ENCODE results near the gene ZMIZ1. TPM values are rescaled to one million over a fixed set of nuclear protein-coding genes. Genes with fewer than 3 reads are reported as not detected.

Gene ZMIZ1
- total RNA-seq, 4 donors from 2014 or later, result 65.5 to 88.2 (median 69.3) TPM

DNA sequence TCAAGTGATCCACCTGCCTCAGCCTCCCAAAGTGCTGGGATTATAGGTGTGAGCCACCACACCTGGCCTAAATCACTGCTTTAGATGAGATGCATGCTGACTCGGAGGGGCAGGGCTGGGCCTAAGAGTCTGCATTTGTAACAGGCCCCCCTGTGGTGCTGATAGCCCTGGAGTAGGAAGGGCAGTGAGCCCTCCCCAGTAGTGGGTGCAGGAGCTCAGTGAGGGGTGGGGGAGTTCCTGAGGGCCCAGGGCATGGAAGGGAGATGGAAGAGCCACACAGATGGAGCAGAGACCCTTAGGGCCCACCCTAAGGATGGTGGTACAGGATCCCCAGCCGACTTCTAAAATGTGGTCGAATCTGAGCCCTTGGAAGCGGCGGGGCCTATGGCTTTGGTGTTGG, 146.8 kb downstream of the ZMIZ1 start:
- Histone ChIP-seq H3K4me3 (no peak overlapping the region), H3K4me1 (peaks cover 0 to 22% (median 7%) of the 10 kb centered on the region in 4 donors), H3K36me3 (peaks cover 5 to 81% (median 11%) of the 10 kb centered on the region in 3 donors), H3K27me3 (no peaks in the 10 kb centered on the region), H3K27ac (no peak overlapping the region), H3K9me3 (no peaks in the 10 kb centered on the region)
- no peak for TF ChIP-seq EP300 (IDR thresholded peaks at IDR 0.05)
- TF ChIP-seq, protein P1, sequence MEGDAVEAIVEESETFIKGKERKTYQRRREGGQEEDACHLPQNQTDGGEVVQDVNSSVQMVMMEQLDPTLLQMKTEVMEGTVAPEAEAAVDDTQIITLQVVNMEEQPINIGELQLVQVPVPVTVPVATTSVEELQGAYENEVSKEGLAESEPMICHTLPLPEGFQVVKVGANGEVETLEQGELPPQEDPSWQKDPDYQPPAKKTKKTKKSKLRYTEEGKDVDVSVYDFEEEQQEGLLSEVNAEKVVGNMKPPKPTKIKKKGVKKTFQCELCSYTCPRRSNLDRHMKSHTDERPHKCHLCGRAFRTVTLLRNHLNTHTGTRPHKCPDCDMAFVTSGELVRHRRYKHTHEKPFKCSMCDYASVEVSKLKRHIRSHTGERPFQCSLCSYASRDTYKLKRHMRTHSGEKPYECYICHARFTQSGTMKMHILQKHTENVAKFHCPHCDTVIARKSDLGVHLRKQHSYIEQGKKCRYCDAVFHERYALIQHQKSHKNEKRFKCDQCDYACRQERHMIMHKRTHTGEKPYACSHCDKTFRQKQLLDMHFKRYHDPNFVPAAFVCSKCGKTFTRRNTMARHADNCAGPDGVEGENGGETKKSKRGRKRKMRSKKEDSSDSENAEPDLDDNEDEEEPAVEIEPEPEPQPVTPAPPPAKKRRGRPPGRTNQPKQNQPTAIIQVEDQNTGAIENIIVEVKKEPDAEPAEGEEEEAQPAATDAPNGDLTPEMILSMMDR (IDR thresholded peaks at IDR 0.05), result no peak
- TF ChIP-seq POLR2A (IDR thresholded peaks at IDR 0.05), result no peak
- 93 to 100% methylated on average over 5 of the region's 5 CpGs for WGBS, 2 donors
- DNase-seq (ENCODE audit: low spot score in 2 of 2), result no peak

DNA sequence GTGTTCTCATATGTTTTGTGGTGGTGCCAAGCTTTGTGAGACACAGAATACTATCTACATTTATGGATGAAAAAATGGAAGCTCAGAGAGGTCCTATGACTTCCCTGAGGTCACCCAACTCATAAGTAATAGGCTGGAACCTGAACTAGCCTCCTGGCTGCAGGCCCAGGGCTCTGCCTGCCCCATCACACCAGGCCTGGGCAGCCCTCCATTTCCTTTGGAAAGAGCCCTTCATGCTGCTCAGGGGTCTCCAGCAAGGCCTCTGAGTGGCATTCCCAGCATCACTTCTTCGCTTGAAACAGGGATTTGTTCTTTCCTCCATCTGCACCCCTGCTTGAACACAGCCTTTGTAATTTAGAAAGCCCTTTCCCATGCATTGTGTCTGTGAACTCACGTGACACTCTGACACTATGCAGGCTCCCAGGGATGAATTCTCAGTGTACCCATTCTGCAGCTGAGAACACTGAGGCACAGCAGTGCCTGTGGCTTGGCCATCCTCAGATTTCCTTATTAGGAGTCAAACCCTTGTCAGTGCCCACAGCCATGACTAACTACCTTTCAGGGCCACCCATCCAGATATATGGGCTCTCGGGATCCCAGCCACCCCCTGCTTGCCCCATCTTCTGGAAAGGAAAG, 150.7 kb downstream of the ZMIZ1 start:
- WGBS, 2 donors, result 91 to 95% methylated on average over 3 of the region's 3 CpGs
- Histone ChIP-seq H3K27ac (peak overlapping the region in 1 of 4 donors; percentile 83), H3K36me3 (peaks cover 5 to 45% (median 11%) of the 10 kb centered on the region in 3 donors), H3K4me1 (peaks cover 4 to 59% (median 45%) of the 10 kb centered on the region in 4 donors), H3K4me3 (no peak overlapping the region), H3K9me3 (no peaks in the 10 kb centered on the region), H3K27me3 (no peaks in the 10 kb centered on the region)
- DNase-seq (ENCODE audit: low spot score in 2 of 2), result no peak
- TF ChIP-seq, protein P1 (IDR thresholded peaks at IDR 0.05), result no peak
- TF ChIP-seq EP300 (IDR thresholded peaks at IDR 0.05), result no peak
- no peak for TF ChIP-seq POLR2A (IDR thresholded peaks at IDR 0.05)

DNA sequence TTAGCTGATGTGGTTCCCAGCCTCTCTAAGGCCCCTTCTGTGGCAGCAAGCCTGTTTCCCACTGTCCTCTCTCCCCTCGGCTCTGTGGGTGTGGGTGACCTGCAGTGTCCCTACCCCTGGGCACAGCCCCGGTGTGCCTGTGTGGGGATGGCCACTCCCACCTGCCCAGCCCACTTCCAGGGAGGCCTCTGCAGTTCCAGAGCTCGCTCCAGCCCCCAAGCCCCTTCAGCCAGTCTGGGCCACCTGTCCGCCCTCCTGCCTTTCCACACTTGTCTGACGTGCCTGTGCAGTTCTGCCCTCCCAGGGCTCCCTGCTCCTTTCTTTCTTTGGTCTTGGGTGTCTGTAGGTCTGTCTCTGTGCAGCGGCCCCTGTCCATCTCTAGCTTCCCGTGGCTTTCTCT, 151.5 kb downstream of the ZMIZ1 start:
- H3K27ac ChIP-seq, result peak overlapping the region in 2 of 4 donors; percentile 78 to 83
- 60 to 63% methylated on average over 7 of the region's 7 CpGs for WGBS, 2 donors
- H3K27me3 ChIP-seq, result no peaks in the 10 kb centered on the region
- no peaks in the 10 kb centered on the region for H3K9me3 ChIP-seq
- TF ChIP-seq, protein P1 (IDR thresholded peaks at IDR 0.05), result no peak
- TF ChIP-seq POLR2A (IDR thresholded peaks at IDR 0.05) (no peak), EP300 (IDR thresholded peaks at IDR 0.05) (no peak)
- peaks cover 4 to 66% (median 46%) of the 10 kb centered on the region in 4 donors for H3K4me1 ChIP-seq
- H3K4me3 ChIP-seq, result no peak overlapping the region
- DNase-seq (ENCODE audit: low spot score in 2 of 2), result no peak
- peaks cover 5 to 36% (median 11%) of the 10 kb centered on the region in 3 donors for H3K36me3 ChIP-seq

DNA sequence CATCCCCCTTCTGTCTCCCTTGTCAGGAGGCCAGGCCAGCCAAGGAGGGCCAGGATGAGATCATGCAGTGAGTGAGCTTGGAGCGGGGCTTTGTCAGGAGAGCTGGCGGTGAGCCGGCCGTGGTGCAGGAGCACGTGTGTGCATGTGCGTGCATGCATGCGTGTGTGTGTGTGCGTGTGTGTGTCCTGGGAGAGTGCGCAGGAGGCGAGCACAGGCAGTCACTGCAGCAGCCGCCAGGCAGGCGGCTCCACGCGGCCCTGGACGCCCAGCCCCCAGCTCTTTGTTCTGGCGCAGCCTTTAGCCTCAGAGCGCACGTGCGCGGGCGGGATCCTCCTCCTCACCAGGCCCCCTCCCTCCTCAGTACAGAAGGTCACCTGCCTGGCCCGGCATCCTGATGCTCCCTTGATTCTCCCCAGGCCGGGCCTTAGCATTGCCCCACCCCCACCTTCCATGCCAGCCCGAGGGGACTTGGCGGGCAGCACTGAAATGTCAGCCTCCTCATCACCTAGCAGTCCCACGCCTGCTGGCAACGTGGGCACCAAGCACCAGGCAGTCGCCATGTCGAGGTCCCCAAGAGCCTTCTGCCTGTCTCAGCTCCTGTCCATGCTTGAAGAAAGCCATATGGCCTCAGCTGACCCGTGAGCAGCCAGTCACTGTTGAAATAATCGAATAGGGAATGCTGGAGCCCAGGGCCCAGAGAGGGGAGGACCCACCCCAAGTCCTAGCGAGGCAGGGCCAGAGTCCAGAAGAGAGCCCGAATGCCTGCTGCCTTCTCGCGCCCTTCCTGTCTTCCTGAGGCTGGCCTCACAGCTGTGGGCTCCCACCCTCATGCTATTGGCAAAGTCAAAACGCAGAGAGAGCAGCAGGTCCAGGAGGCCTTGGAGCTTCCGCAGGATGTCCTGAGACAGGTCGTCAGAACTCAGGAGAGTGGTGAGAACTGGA, 152.6 kb downstream of the ZMIZ1 start:
- no peak overlapping the region for H3K4me3 ChIP-seq
- TF ChIP-seq POLR2A (IDR thresholded peaks at IDR 0.05), result no peak
- TF ChIP-seq, protein P1 (IDR thresholded peaks at IDR 0.05), result peak in 1 of 5 experiments; percentile 35
- TF ChIP-seq EP300 (IDR thresholded peaks at IDR 0.05), result peak in 1 of 2 donors; percentile 73
- H3K27ac ChIP-seq, result peak overlapping the region; percentile 3 to 83 (median 50)
- H3K9me3 ChIP-seq, result no peaks in the 10 kb centered on the region
- peaks cover 3 to 25% (median 5%) of the 10 kb centered on the region in 3 donors for H3K36me3 ChIP-seq
- peaks cover 4 to 66% (median 46%) of the 10 kb centered on the region in 4 donors for H3K4me1 ChIP-seq
- 24 to 45% methylated on average over 24 to 36 of the region's 38 CpGs for WGBS, 2 donors
- H3K27me3 ChIP-seq, result no peaks in the 10 kb centered on the region
- peak; percentile 38 to 41 for DNase-seq (ENCODE audit: low spot score in 2 of 2)
